ENCODE results near the gene TMEM181.
A peak's percentile ranks its signal among the peaks of the same experiment; 100 is the strongest.
"Not testable (repeated sequence)": the region's sequence is repeated elsewhere in the genome, so short reads cannot be mapped to it uniquely, and the experiment has no call there.

The TMEM181 gene

DNA sequence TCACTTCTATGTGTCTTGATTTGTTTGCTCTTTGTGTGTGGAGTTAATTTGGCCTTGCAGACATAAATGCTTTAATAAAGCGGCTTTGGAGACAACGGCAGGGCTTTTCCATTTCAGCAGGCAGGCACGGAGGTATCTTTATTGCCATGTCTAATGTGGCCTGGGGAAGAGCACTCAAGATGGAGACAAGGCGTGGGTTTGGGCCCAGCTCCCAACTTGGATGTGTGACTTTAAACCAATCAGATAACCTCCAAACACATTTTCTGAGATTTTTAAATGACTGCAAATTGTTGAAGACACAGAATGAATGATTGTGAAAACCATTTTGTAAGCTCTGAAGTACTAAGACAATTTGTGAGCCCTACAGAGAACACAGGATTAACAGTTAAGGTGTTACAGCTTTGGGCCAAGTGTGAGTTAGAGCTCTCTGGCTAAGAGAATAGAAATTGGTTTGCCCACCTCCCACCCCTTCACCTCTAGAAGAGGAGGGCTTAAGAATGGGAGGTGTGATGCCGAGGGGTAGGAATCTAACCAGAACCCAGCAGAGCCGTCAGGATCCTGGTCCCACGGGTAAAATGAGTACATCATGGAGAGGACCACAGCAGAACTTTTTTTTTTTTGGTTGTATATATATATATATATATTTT, 75.7 kb downstream of the TMEM181 start:
- no peak for DNase-seq (ENCODE audit: extremely low read depth in 1 of 2, low read depth in 1 of 2)

DNA sequence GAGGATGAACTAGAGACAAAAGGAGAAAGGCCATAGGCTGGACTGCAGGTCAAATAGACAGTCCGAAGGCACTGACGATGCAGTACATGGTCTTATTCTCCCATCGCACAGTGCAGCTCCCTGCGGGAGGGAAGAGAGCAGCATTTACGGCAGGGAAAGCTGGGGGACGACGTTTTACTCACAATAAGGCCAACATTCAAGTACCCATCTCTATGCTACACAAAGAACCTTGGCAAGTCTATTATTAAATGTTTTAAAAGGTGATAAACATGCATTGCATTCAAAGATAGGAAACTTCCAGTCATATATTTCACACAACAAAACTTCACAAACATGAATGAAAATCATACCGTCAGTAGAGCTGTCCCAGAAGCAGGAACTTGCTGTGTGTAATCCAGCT, 76.9 kb downstream of the TMEM181 start:
- no peak for DNase-seq (ENCODE audit: extremely low read depth in 1 of 2, low read depth in 1 of 2)

DNA sequence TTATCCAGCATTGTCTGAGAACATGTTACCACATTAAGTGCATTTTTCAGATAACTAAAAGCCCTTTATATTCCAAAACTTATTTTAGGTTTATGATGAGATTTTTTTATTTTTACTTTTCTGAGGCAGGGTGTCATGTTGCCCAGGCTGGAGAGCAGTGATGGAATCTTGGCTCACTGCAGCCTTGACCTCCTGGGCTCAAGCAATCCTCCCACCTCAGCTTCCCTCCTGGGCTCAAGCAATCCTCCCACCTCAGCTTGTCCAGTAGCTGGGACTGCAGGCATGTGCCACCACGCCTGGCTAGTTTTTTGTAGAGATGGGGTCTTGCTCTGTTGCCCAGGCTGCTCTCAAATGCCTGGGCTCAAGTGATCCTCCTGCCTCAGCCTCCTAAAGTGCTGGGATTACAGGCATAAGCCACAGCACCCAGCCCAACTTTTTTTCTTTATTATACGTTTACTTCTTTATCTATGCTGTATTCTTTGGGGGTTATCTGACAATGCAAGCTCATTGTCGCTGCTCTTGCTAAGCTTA, 78.5 kb downstream of the TMEM181 start:
- no peak for DNase-seq (ENCODE audit: extremely low read depth in 1 of 2, low read depth in 1 of 2)

DNA sequence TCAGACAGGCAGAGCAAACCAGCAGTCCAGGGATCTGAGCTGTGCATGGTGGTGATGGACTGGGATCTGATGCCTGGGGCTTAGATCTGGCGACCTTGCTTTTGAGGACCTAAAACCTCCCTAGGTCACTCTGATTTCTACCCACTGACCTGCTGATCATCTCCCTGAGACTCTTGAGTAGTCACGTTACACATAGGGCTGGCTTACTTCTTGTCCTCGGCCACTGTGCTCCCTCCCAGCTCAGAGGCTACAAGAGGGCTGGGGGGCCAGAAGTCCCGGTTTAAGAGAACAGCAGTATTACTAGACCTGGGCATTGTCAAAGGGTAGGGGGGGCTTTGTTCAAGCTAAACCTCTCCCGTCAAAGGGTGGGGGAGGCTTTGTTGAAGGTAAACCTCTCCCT, 79.2 kb downstream of the TMEM181 start:
- DNase-seq (ENCODE audit: extremely low read depth in 1 of 2, low read depth in 1 of 2): no peak

DNA sequence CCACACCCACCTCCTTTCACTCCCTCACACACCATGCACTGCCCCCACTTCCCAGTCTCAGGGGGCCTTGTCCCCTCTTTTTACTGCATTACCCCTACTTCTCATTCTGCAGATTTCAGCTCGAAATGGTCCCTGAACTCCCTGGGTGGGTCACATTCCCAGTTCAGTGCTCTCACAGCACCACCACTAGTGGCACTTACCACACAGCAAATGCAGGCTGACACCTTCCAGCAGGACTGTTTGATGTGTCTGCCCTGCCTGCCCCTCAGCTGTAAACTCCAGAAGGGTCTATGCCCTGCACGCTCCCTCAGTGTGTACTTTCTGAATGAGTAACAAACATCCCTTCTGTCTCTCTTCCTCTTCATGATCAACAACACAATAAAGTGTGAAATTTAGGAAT, 80.6 kb downstream of the TMEM181 start:
- DNase-seq (ENCODE audit: extremely low read depth in 1 of 2, low read depth in 1 of 2): no peak

DNA sequence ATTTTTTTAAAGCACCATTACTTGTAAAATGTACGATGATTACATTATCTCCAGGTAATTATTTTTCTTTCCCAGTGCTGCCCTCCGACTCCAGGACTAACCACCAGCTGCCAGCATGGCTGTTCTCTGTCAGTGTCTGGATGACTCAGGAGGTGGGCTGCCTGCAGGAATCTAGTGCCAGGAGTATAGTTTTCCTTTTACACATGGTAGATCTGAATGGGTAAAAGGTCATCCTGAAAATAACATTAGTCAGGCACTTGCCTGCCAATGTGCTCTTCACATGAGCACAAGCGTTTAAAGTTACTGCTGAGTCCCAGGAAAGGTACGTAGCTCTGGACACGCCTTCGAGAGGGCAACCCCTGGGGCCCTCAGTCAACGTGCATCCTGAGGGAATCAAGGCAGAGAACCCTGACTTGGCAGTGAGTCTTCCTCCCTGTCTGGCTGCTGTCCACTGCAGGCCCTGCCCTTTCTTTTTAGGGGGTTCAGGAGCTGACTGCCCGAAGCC, 82.3 kb downstream of the TMEM181 start:
- no peak for DNase-seq (ENCODE audit: extremely low read depth in 1 of 2, low read depth in 1 of 2)

DNA sequence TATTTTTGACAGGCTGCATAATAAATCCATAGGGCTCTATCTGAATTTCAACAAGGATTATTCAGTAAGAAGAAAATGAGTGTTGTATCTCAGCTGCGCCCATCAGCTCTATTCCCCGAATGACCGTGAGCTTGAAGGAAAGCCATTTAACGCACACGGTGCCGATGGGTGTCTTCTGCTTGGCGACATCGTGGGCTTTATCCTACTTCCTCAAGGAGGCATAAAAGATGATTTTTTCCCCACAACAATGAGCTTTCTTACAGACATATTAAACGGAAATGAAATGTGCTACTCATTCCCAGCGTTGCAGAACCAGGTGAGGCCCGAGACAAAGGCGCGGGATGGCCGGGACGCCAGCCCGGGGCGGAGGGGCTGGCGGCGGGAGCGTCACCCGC, 83.9 kb downstream of the TMEM181 start:
- no peak for DNase-seq (ENCODE audit: extremely low read depth in 1 of 2, low read depth in 1 of 2)

DNA sequence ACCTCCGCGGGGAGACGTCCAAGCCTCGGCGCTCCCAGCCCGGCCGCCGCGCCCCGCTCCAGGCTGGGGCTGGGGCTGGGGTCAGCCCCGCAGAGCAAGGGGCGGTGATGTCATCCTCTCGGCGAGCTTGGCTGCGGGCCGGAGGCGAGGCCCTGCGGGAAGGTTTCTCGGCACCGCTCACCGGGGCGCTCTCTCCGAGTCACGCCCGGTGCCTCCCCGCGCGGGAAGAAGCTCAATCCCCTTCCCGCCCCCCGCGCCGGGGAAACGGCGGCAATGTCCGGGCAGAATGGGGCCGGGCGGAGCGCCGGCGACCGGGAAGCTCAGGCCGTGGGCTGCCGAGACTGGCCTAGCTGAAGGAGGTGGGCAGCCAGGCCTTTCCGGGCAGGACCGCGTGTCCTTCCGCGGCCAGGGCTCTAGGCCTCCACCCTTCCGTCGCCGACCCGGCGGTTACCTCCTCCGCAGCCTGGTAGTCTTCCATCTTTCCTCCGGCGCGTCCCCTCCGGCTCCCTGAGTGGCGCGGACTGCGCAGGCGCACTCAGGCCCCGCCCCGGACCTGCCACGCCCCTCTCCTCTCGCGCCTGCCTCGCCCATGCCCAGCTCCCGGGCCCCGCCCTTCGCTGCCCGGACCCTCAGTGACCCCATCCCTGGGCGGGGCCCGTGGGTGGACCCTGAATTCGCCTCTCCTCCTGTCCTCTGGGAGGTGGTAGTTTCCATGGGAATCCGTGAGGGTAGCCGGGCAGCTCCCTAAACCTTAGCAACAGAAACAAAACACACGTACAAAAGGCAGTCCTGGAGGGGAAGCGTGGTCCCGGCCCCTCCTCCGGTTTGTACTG, 84.6 kb downstream of the TMEM181 start, which contains the start of gene DYNLT1:
Gene DYNLT1 (minus strand): TSS at position 513 of the 833 bp plus-strand sequence. CDS start 35 bp downstream, at position 478.
- DNase-seq (ENCODE audit: extremely low read depth in 1 of 2, low read depth in 1 of 2): peak; percentile 83 to 89

DNA sequence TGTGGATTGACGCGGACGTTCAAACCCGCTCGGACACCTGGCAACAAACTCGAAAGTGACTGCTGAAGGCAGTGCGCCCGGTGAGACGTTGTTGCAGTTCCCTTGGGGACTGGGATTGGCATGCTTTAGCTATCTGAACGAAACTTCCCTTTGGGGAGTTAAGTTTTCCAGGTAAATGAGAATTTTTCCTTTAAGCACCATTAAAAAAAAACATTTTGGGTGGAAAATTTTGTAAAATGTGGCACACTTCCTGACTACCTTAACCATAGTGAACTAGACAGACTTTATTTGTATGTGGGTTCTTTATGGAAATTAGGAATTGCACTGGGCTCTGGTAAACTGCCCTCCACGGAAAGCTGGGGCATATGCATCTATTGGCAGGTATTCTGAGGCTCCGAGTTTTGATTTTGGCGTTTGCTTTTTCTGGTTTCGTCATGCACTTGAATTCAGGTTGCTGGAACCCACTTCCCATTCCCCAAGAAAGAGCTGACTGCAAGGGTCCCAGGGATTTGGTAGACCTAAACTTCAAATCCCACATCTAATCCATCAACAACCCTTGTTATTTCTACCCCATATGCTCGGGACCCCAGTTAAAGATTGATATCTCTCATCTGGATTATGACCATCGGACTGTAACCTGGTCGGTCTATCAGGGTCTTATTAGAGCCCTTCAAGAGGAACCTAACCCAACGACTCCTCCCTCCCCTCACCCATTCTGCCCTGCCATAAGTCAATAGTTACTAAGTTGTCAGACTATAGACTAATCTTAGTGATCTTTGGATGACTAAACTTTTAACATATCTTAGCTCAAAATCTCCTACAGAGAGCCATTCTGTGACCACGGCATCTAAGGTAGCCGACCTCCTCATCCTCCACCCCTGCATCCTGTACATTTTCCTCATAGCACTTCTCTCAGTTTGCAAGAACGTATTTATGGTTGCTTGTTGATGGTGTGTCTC, 85.5 kb downstream of the TMEM181 start:
- DNase-seq (ENCODE audit: extremely low read depth in 1 of 2, low read depth in 1 of 2): peak in 1 of 2 donors; percentile 38

DNA sequence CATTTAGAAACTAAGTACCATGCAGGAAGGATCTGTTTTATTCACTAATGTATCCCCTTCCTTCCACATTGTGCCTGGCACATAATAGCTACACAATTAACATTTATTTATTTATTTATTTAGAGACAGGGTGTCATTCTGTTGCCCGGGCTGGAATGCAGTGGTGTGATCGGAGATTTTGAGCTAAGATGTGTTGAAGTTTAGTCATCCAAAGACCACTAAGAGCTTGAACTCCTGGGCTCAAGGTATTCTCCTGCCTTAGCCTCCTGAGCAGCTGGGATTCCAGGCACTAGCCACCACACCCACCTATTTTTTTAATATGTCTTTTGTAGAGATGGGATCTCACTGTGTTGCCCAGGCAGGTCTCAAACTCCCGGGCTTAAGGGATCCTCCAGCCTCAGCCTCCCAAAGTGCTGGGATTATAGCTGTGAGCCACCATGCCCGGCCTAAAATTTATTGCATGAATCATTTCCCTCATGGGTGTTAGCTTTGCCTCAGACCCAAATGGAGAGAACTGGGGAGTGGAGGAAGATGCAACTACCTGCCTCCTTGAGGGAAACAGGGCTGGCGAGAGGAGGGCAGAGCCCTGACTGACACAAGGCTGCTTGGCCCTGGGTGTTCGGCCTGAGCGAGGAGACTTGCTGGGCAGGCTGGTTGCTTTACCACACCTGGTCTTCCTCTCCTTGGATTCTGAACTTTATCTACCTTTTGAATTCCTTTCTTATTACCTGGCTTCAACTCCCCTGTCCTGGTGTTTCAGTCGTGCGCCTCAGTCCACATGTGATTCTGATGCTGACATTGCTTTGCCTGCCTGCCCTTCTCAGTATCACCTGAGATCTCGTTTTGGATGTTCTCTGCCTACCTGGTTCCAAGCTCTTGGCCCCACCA, 86.4 kb downstream of the TMEM181 start:
- DNase-seq (ENCODE audit: extremely low read depth in 1 of 2, low read depth in 1 of 2): no peak

DNA sequence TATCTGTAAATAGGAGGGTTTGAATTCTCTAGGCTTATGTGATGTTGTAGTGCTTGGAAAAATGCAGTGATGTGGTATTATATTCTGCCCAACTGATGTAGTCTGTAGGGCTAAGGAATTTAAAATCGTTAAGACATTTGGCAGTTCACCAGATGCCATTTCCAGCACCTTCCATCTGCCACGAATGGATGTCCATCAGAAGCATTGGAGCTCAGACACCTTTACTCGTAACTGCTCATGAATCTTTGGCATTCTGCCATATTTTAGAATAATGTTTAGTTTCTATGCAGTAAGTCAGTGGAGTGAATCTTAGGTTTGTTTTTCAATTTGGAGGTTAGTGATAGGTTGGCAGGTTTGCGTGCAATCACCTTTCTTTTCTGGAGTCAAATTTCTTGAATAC, 87.6 kb downstream of the TMEM181 start:
- no peak for DNase-seq (ENCODE audit: extremely low read depth in 1 of 2, low read depth in 1 of 2)

DNA sequence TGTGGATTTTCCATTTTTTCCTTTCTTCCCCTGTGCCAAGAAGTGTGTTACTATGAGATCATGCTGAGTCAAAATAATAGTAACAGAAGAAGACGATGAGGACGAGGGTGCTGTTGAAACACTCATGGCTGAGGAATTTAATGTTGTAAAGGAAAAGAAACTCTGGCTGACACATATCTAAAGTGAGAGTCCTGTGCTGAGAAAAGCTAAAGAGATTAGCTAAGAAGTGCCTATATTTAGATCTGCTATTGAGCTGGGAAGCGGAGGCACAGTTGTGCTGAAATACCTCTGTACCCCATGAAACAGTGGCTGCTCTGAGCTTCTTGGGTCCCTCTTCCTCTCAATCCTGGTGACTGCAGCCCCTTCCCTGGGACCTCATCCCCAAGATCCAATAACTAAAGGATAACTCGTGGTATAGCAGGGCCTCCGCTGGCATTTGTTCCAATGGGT, 88.8 kb downstream of the TMEM181 start:
- no peak for DNase-seq (ENCODE audit: extremely low read depth in 1 of 2, low read depth in 1 of 2)

DNA sequence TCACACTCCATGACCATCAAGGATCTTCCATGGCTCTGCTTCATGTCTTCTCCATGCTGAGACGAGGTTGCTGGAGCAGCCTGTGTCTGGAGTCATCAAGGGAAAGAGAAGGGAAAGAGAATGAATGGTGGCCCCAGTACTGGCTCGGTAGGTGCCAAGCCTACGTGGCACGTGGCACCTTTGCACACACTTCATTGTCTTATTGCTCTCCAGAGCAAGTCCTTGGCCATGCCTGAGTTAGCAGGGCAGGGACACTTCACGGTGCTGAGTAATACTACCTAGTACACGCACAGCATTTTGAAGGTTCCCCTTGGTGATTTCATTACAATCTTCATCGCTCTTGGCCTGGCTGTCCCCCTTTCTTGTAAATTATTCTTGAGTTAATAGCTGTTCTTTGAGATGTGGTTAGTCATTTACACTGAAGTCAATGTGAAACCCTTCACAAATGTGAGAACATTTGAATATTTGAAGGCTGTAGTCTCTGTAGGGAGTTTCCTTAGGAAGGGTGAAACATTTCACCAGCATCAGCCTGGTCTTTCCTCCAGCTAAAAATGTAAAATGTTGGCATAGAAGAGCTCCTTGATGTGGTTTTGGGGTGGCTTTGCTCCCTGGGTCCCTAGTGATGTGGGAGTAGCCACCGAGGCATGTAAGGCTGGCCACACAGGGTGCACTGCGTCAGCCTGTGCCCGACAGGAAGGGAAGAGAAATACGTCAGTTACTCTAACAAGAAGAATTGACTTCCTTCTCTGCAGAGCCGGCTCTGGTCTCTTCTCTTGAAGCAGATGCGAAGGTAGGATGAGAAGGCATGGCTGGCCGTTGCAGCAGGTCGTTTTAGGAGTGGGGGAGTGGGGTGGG, 89.6 kb downstream of the TMEM181 start, which contains the start of gene SYTL3:
Gene SYTL3 (plus strand): TSS at position 766 of the 855 bp plus-strand sequence. CDS start 13,215 bp downstream, outside the sequence.
- peak; percentile 77 to 90 for DNase-seq (ENCODE audit: extremely low read depth in 1 of 2, low read depth in 1 of 2)

DNA sequence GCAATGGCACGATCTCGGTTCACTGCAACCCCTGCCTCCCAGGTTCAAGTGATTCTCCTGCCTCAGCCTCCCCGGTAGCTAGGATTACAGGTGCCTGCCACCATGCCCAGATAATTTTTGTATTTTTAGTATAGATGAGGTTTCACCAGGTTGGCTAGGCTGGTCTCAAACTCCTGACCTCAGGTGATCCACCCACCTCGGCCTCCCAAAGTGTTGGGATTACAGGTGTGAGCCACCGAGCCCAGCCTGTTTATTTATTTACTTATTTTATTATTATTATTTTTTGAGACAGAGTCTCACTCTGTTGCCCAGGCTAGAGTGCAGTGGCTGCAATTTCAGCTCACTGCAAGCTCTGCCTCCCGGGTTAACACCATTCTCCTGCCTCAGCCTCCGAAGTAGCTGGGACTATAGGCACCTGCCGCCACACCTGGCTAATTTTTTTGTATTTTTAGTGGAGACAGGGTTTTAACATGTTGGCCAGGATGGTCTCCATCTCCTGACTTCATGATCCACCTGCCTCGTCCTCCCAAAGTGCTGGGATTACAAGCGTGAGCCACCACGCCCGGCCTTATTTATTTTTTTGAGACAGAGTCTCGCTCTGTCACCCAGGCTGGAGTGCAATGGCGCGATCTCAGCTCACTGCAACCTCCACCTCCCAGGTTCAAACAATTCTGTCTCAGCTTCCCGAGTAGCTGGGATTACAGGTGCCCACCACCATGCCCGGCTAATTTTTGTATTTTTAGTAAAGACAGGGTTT, 92.3 kb downstream of the TMEM181 start:
- DNase-seq (ENCODE audit: extremely low read depth in 1 of 2, low read depth in 1 of 2): not testable (repeated sequence)

DNA sequence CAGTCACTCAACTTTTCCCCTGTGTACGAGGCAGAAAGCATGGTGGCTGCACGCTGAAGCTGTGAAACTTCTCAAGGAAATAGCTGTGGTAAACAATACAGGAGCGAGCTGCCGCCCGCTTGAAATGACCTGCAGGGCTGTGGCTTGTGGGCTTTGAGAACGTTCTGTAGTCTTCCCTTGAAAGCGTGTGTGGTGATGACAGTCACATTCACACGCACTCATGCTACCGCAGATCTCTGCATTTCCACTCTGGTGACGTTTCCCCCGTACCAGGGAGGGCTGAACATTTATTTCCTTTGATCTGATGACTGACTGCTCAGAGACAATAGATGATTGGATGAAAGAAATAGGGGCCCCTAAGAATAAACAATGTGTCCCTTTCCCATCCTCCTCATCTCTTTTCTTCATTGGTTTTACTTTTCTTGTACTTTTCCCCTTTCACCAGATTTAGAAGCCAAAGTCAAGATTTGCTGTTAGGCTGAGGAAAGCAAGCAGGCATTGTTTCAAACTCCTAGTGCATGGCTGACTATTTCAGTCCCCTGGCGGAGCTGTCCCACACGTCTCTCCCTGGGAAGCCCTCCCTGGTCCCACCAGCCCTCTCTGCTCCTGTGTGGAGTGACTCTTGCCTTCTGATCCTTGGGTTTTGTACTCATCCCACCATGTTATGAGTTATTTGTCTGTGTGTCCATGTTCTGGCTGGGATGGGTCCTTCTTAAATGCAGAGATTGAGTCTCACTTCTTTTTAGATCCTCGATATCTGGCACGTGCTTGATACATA, 93.9 kb downstream of the TMEM181 start:
- peak; percentile 76 to 90 for DNase-seq (ENCODE audit: extremely low read depth in 1 of 2, low read depth in 1 of 2)

DNA sequence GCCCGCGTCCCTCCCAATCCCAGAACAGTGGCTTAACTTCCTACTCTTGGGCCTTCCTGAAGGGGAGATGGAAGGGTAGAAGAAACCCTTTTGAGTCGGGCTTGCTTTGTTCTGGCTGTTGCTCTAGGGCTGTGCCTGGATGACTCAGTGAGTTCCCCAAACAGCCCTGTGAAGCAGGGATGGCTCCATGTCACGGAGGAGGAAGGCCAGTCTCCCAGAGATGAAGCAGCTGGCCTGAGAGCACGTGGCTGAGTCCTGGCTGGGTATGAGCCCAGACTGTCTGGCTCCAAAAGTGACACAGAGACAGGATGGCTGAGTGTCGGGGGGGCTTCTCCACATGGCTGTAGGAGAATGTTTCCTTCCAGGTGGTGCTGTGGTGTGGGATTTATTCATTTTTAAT, 94.6 kb downstream of the TMEM181 start:
- no peak for DNase-seq (ENCODE audit: extremely low read depth in 1 of 2, low read depth in 1 of 2)

DNA sequence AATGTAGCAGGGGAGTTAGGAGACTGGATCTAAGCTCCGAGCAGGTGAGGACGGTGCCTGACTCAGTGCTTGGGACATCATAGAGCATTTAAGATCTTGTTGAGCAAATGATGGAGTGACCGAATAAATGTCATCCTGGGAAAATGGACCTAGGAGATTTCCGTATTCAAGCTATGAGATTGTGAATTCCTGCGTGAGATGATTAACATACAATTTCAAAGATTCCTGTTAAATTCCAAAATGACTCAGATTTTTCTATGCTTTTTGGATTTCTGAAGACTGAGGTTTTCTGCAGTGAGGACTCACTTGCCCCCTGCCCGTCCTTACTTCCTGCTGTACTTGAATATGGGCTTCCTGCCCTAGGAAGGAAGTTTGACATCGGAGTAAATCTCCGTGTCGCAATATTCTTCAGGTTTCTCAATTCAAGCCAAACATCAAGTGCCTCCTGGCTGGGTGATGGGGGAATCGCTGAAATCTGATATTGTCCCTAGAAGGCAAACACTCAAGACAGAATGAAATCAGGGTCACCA, 95.1 kb downstream of the TMEM181 start:
- no peak for DNase-seq (ENCODE audit: extremely low read depth in 1 of 2, low read depth in 1 of 2)
